A673 (cell line): ENCODE data around the gene DCLK1.

ENCODE experiments used
- CTCF ChIP-seq: fragments of 300-800, 200-600 bp; sonication (generic); conservative IDR thresholded peaks from 2 replicates; pipeline ENCODE4 v1.5.1; 2017; ENCODE audit warnings: low read depth, mild to moderate bottlenecking, antibody characterized with exemption, low read length, moderate library complexity, mixed read lengths
- EZH2 ChIP-seq: fragments of 200-600 bp; sonication (generic); IDR thresholded peaks from 2 replicates; pipeline ENCODE4 v1.6.1; 2017; ENCODE audit warnings: borderline replicate concordance, low read depth, mild to moderate bottlenecking, mixed read lengths, antibody characterized with exemption, low read length; ENCODE audit not compliant: poor library complexity, severe bottlenecking

GRCh38 chr13:35876601-35877000 lies 254.6 kb downstream of the DCLK1 start:
- no peak for TF ChIP-seq CTCF
- no peak for TF ChIP-seq EZH2
